ENCODE results near the gene PKP2.
A peak's percentile ranks its signal among the peaks of the same experiment; 100 is the strongest.

Gene PKP2

DNA sequence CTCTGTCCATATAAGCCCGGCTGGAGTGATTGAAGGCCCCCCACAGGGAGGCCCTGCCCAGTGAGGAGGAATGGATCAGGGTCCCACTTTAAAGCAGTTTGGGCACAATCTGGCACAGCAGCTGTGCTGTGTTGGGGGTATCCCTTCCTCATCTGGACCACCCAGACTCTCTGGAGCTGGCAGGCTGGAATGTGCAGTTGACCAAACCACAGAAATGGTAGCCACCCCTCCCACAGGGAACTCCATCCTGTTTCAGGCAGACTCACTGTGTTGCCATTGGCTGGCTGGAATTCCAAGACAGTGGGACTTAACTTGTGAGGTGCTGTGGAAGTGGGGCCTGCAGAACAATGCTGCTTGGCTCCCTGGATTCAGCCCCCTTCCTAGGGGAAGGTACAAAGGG lies 87.4 kb downstream of the PKP2 start:
- DNase-seq, result no peak

DNA sequence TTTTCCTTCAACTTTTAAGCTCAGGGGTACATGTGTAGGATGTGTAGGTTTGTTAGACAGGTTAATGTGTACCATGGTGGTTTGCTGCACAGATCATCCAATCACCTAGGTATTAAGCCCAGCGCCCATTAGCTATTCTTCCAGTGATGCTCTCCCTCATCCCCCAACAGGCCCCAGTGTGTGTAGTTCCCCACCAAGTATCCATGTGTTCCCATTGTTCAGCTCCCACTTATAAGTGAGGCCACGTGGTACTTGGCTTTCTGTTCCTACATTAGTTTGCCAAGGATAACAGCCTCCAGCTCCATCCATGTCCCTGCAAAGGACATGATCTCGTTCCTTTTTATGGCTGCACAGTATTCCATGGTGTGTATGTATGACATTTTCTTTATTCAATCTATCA lies 92.3 kb downstream of the PKP2 start:
- DNase-seq, result no peak

DNA sequence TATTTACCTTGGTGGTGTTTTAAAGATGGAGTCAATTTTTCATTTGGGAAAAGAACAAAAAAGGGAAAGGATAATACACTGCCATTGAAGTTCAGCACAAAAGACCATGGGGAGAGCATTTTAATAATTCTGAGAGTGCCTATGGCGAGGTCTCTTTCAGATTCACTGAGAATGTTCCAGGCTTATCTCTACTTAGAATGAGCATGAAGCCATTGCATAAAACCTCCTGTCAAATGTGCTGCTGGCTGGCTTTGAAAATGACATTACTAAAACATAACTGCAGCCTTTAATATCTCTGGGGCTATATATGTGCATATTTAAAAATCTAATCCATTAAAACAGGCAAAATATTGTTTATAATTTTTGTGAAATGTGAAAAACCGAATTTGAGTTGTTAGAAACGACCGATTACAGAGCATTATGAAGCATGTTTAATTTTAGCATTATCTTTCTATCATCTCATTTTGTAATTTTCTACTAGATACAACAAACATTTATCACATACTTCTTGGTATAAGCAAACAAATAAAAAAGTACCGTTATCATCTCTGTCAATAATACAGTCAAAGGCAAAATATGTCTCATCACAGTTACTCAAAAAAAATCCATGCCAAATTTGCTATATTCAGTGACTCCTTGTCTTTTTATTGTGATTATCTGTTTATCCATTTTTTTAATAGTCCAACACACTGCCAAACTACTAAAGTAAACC lies 95.2 kb downstream of the PKP2 start:
- DNase-seq, result no peak

DNA sequence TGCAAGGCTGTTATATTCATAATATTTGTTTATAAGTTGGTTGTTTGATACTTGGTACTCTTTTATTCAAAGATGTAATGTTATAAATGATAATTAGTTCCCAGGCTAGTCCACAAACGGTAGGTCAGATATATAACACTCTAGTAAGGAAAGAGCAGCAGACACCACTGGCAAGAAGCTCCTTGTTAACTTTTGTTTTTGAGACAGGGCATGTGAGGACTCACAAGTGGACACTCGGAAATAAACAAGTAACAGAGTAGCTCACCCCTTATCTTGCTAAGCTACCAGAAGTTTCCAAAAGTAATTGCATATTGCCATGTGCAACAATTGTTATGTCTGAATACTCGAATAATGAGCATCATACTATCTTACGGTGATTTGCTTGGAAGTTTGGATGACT lies 102.3 kb downstream of the PKP2 start:
- no peak for DNase-seq

DNA sequence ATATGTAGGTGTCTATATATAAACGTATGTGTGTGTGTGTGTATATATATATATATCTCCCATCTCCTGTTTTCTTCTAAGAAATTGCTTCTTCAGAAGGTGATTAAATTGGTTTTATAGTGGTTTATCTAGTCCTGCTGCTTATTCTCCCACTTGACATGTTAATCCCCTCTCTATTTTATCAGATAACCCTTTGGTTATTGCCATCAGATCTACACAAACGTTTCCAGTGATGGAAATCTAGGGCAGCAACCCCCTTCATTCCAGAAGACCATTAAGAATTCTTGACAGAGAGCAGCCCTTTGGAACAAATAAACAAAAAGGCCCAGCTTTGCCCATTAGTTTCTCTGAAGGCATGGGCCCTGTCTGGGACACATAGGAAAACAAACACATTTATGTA lies 106.7 kb downstream of the PKP2 start:
- DNase-seq, result no peak

DNA sequence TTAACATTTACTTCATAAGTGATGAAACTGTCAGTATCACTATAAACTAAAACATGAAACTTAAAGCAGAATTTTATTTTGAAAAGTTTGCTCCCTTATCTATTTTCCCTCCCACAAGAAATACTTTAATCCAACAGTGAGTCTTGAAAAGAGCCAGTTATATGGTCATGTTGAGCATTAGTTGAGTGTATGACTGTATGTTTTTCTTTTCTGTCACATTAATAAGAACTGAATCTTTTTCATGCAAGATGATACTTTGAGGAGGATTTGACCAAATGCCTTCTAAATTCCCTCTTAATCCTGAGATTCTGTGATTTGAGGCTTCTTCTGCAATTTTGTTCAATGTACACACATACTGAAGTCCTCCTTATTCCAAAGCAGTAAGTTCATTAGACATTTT lies 107.1 kb downstream of the PKP2 start:
- no peak for DNase-seq

DNA sequence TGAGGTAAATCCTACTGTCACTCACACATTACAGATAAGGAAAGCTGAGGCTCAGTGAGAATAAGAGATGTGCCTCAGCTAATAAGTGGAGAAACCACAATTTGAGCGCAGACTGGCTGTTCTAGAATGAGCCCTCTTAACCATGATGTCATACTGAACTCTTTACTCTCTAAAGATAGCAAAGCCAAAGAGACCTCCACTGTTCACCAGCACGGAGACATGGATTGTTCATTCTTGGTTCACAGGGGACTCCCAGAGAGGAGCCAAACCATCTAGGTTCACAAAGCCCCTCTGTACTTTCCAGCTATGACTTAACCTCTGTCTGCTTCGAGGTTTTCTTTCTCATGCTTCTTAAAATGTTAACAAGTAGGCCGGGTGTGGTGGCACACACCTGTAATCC lies 108.2 kb downstream of the PKP2 start:
- DNase-seq, result no peak

DNA sequence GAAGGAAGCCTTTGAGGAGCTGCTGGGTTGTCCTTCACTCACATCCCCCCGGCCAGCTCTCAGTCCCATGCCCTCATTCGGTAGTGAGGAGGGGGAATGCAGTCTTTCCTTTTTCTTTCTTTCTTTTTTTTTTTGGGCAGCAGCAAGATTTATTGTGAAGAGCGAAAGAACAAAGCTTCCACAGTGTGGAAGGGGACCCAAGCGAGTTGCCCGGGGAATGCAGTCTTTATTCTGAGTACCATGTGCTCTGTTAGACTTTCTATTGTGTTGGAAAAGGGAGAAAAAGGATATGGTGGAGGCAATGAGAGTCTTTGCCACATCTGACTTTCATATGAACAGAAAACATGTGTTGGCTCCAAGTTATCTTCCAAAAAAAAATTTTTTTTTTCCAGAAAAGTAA lies 111.0 kb downstream of the PKP2 start:
- no peak for DNase-seq

DNA sequence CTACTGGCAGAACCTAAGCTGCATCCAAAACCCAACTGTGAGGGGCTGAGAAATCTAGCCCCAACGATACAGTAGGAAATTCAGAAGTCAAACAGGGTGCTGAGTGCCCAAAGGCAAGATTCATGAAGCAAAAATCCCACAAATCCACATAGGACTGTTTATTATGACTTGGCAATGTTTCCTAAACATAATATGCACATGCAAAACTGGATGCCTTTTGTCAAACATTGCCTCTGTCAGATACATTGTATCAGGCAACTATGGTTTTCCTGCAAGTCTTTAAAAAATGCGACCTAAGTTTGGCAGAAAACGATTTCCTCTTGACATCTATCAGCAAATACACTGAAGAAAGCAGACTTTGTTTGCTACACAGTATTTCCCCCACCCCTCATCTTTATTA lies 113.5 kb downstream of the PKP2 start:
- DNase-seq, result no peak

DNA sequence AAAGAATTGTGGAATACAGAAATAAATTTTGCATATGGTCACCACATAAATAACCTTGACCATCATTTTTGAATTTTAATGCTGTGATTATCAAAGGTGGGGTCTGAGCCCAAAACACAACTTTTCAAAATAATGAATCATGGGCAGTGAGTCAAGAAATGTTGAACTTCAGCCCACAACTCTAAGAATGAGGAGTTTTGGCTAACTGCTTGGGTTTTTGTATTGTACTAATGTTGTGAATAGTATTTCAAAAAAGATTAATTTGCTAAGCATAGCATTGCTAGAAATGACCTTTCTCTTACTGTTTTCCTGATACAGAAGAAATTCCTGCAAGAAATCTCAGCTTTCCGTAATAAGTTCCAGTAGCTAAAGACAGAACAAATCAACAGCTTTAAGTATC lies 116.5 kb downstream of the PKP2 start:
- no peak for DNase-seq

DNA sequence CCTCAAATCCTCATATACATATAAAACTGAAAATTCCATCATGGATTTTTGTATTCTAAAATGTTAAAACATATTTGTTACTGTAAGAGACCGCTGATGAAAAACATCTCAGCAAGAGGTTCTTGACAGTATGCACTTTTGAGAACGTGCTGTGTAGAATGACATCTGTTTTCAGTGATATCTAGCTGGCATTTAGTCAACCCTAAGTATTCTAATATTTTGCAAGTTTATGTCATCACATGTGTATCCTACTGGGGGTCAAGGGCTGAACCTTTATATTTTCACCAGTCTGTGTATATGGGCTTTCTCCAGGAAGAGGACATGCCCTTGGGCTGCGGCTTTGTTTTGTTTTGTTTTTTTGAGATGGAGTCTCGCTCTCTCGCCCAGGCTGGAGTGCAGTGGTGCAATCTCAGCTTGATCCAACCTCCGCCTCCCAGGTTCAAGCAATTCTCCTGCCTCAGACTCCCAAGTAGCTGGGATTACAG lies 118.8 kb downstream of the PKP2 start:
- DNase-seq, result no peak

DNA sequence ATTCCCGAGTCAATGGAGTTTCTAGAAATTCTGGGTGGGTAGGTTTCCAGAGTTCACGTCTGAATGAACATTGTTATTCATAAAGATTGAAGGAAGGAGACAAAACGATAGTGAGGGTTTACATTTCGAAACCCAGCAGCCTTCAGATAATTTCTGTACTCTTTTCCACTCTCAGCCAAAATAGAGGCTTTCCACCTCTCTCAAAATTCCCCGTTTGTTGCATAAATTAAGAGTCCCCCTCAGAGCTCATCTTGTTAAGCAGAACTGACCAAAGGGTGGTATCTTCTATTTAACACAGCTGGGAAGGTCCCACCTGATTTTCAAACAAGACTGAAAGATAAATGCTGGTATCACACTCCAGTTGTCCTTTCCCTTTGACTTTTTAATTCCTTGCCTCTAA lies 119.4 kb downstream of the PKP2 start:
- DNase-seq, result no peak

DNA sequence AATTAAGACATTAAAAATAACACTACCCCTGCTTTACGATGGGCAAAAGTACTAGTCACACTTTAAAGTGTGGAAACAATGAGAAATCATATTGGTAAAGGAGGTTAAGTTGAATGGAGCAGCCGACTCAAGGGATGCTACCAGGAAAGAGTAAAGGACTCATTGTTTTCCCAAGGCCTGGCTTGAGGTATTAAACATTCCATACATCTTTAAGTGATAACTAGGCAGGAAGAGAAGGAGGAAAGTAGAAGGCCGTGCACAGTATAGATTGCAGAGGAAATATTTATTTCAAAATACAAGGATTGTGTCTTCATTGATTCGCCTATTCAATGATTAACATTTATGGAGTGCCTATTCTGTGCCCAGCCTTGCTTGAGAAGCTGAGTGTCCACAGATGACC lies 120.3 kb downstream of the PKP2 start:
- no peak for DNase-seq

DNA sequence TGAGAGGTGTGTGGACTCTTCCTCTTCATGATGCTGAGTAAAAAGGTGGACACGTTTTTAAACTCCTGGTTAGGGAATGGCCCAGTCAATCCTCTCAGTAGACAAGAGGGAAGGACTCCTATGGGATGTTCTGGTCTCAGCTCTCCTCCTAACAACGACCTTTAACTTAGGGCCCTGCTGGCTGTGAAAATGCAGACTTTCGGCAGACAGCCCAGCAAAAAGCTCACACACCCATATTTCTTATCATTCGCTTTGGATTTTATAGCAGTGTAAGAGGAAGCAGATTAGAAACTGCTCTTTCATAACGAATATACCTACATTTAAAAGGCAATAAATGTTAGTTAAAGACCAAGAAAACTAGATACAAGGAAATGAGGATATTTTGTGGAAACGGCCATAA lies 122.9 kb downstream of the PKP2 start:
- DNase-seq, result no peak

DNA sequence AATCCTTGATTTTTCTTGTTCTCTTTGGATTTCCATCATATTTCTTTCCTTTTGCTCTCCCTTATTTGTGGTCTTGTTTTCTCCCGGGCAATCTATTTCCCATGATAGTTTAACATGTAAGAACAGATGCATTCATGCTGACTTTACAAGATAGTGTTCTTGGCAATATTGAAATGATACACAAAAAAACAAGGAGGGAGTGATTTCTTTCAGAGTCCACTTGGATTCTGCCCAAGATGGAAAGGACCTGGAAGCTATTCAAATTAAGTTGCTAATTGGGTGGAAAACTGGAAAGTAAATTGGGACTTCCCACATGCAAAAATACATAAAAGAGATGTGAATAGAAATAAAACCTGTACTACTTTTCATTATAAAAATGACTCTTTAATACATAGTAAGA lies 126.4 kb downstream of the PKP2 start:
- peak in 1 of 2 experiments; percentile 22 for DNase-seq

DNA sequence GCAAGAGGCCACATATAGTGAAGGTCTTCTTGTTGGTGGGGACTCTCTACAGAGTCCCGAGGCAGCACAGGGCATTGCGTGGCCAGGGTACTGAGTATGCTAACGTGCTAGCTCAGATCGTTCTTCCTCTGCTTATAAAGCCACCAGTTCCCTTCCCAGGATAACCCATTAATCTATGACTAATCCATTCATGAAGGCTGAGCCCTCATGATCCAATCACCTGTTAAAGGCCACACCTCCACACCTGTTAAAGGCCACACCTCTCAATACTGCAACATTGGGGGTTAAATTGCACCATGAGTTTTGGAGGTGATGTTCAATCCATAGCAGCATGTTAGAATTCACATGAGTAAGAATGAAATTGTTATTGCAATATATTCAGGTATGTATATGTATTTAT lies 128.1 kb downstream of the PKP2 start:
- no peak for DNase-seq

DNA sequence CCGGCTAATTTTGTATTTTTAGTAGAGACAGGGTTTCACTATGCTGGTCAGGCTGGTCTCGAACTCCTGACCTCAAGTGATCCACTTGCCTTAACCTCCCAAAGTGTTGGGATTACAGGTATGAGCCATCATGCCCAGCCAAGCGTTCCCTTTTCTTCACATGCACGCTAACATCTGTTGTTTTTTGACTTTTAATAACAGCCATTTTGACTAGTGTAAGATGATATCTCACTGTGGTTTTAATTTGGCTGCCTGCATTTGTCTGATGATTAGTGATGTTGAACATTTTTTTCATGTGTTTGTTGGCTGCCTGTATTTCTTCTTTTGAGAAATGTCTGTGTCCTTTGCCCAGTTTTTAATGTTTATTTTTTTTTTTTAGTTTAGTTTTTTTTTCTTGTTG lies 130.7 kb downstream of the PKP2 start:
- DNase-seq, result peak in 1 of 2 experiments; percentile 47

DNA sequence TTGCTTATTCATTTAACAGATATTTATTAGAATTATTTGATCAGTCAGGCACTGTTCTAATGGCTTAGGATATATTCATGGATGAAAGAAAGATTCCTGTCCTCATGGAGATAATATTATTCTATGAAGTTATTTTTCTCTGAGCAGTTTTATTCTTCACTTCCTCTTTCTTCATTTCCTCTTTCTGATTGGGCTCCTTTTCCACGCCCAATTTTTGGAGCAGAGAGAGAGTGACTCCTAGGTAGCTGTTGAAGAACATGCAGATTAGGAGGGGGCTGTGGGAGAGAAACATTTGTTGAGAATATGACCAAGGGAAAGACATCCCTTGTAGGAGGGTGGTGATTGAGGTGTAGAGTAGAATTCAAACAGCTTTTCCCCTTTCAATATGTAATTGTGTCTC lies 134.9 kb downstream of the PKP2 start:
- no peak for DNase-seq

DNA sequence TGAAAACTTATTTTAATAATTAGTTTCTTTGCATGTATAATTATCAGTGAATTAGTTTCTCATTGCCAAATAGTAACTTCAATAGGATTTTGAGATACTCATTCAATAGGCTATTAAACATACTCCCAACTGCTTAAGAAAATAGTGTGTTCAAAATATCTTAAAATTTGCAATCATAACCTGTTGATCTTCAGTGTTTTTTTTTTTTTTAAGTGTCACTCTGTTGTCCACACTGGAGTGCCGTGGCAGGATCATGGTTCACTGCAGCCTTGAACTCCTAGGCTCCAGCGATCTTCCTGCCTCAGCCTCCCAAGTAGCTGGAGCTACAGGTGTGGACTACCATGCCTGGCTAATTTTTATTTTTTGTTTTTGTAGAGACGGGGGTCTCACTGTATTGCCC lies 139.4 kb downstream of the PKP2 start:
- DNase-seq, result no peak

DNA sequence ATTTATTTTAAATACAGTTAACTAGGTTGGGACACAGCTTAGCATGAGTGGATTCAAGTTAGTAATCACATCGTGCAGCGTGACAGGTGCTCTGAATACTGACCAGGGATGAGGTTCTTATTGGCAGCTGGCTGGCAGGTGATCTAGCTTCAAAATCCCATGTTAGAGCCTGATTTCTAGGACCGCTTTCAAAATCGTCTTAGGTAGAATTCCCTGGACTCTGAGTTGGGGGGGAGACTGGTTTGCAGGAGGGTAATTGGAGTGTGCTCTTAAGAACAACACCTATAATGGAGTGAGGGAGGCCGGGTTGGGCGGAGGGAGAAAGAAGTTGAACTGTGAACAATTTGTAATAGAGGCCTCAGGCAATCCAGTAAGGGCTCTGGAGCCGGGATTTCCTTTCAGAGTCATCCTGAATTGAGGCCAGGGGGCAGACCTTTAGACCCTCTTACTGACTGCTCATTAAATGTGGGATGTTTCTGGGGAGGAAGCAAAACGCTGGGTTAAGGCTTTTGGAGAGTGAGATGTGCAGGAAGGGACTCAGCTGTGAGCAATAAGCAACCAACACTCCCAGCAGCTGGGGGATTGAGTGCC lies 140.0 kb downstream of the PKP2 start:
- no peak for DNase-seq

DNA sequence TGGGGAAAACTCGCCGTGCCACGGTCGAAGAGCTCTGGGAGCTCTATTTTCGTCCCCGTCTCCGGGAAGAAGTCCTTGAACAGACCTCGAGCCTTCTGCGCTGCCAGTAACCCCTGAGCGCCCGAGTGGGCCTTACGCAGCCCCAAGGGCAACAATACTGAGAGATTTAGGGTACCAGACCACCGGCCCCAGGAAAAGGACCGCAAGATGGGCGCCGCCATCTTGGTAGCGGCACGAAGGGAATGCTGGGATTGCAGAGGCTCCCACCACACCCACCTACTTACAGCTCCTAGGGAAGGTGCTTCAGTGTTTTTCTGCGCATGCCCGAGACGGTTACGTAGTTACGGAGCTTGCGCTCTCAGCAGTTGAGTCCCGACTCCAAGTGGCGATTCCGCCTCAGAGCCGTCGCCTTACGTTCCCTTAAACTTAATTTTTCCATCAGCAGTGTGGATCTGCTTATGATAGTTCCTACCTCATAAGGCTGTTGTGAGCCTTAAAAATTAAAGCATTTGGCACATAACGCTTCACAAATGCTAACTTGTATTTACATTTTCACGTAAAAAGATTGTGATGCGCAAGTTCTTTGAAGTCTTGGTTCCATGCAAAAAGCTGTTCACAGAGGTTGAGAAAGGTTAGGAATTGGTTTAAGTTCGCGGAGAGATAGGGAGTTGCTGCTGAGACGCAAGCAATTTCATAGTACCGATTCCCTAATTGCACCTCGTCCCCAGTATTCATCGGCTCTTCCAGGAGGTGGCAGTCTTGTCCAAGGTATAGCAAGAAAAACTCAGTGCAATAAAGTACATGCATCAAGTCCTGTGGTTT lies 140.7 kb downstream of the PKP2 start, which contains the start of gene YARS2:
Gene YARS2 (minus strand): TSS at position 244 of the 822 bp plus-strand sequence. CDS start 23 bp downstream, at position 221.
- peak; percentile 92 to 97 for DNase-seq

DNA sequence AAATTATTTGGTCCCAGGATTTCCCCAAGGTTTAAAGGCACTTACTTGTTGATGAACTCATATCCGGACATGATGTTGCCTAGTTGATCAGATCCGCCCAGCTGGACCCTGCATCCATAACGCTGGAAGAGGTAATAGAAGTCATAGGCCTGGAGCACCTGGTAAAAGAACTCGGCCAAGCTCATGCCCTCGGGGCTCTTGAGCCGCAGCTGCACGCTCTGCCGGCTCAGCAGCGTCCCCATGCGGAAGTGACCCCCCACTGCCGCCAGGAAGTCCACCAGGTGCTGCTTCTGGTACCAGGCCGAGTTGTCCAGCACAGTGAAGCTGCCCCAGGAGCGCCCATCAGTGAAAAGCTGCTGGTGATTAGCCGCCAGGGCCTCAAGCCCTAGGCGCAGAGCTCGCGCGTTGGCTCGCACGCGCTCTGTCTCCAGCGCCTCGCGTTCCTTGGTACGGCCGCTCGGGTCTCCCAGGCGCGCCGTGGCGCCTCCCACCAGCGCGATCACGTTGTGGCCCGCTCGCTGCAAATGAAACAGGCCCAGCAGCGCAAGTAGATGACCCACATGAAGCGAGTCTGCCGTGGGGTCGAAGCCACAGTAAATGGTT lies 141.4 kb downstream of the PKP2 start:
- peak; percentile 35 to 62 for DNase-seq

DNA sequence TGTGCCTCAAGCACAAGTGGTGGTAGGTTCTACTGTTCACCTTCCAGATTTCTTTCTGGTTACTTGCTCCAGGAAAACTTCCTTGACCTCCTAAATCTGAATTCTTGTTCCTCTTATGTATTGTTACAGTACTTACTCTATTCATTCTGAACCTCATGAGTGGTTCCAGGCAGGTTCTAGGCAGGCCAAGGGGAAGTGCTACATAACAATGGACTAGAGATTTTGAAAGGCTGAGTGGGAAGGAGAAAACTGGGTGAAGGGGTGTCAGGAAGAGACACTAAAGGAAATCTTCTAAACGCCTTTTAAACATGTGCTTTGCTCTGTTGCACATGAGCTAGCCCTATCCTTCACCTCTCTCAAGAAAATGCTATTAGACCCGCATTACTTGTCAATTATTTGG lies 142.5 kb downstream of the PKP2 start:
- no peak for DNase-seq

DNA sequence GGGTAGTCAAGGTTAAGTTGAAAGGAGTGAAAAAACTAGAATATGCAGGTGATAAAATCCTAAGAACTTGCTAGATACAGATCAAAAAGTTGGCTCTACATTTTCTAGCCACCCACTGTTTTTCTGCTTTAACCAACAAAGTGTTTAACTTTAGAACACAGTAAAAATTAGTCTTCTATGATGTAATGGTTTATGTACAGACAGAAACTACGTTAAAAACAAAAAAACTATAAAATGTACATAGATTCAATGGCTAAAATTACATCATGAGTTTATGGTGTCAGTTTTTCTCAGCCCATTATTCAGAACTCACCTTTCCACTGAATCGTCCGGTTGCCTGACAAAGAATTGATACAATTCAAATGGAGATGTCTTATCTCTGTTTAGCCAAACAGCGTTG lies 143.0 kb downstream of the PKP2 start:
- no peak for DNase-seq

Measured in NCI-H446 (cell line).